Ovary (tissue), 3 donors: ENCODE data around the gene PLPP2.

Experiments
- CTCF ChIP-seq, 3 donors: fragments of 450-650 bp in 2 of 3; fragments of 200-600 bp in 1 of 3; IDR thresholded peaks; one replicate each; pipeline versions ENCODE4 v1.5.1 to v1.8.0; 2016 to 2022; ENCODE audit warnings: antibody characterized with exemption in 3 of 3, mild to moderate bottlenecking in 1 of 3
- POLR2A ChIP-seq: fragments of 450-650 bp; IDR thresholded peaks from one replicate; pipeline ENCODE4 v1.6.1; 2017; ENCODE audit warnings: antibody characterized with exemption, mild to moderate bottlenecking, moderate library complexity
- donor health status: DM: no; HTN: no; CAD: no.

GRCh38 chr19:324716-325115, 33.5 kb upstream of the PLPP2 start:
- TF ChIP-seq CTCF (IDR thresholded peaks at IDR 0.05) (no peak), POLR2A (no peak)
